Lower leg skin (tissue), 3 donors: ENCODE measurements around the gene PIK3CB.

ENCODE experiments used
- CTCF ChIP-seq, 3 donors: fragments of 450-650 bp; IDR thresholded peaks; one replicate each; pipeline ENCODE4 v1.5.1; 2016; ENCODE audit warnings: antibody characterized with exemption in 3 of 3, mild to moderate bottlenecking in 3 of 3, moderate library complexity in 2 of 3
- POLR2A ChIP-seq, 2 donors: fragments of 450-650 bp; IDR thresholded peaks; one replicate each; pipeline ENCODE4 v1.6.1; 2016 to 2017; ENCODE audit warnings: antibody characterized with exemption in 2 of 2, mild to moderate bottlenecking in 1 of 2, moderate library complexity in 1 of 2

DNA sequence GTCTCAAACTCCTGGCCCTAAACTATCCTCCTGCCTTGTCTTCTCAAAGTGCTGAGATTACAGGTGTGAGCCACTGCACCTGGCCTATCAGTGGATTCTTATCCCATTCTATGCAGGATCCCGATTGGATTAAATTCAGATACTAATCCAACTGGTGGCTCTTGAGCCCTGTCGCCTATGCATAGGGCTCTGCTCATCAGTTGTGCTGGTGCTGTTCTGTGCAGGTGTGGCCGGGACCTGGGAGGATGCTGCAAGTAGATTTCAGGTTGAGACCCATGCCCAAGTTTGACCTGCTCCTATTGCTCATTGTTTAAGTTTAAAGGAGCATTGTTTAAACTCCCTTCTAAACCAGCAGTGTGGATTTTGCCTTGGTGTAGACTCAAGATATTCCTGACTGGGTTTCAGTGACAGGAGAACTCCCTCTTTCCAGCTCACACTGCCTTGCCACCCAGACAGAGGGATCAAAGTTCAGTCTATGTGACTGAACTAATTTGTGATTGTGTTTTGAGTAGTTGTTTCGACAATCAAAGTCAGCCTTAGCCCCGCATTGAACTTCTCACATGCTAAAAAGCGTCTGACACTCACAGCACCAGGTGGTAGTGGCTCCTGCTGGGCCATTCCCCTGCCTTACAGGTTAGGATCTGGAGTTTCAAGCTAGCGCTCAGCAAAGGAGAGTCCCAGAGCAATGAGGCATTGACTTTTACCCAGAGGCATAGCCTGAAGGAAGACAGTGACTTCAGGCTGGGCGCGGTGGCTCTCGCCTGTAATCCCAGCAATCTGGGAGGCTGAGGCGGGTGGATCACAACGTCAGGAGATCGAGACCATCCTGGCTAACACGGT lies 45.0 kb upstream of the PIK3CB start:
- TF ChIP-seq CTCF (IDR thresholded peaks at IDR 0.05), result no peak
- TF ChIP-seq POLR2A (IDR thresholded peaks at IDR 0.05), result no peak
